HepG2 (cell line): ENCODE results near the gene CLIC1. TPM values are rescaled to one million over a fixed set of nuclear protein-coding genes. Genes with fewer than 3 reads are reported as not detected.

Experiments
- GLI4 ChIP-seq: sonication (generic); formaldehyde crosslinking; IDR thresholded peaks from 2 replicates; pipeline ENCODE4 v1.5.1; 2020; ENCODE audit warnings: missing genetic modification reagents, mild to moderate bottlenecking, moderate library complexity, borderline replicate concordance
- HES4 ChIP-seq: sonication (generic); formaldehyde crosslinking; IDR thresholded peaks from 2 replicates; pipeline ENCODE4 v1.9.0; 2021; ENCODE audit warnings: mild to moderate bottlenecking, missing genetic modification reagents, borderline replicate concordance
- HNF4G ChIP-seq, 2 experiments: sonication (generic) in 1 of 2; formaldehyde crosslinking in 1 of 2; IDR thresholded peaks; 2 replicates each; pipeline versions ENCODE4 v1.4.0 to v1.6.1; 2011 to 2020; ENCODE audit warnings: borderline replicate concordance in 2 of 2, low read depth in 2 of 2, mild to moderate bottlenecking in 2 of 2, low read length in 1 of 2, missing genetic modification reagents in 1 of 2, moderate library complexity in 1 of 2
- KLF16 ChIP-seq, 2 experiments: sonication (generic) in 1 of 2; formaldehyde crosslinking in 1 of 2; IDR thresholded peaks; 2 replicates each; pipeline versions ENCODE4 v1.6.1 to v1.8.0; 2016 to 2023; ENCODE audit warnings: missing genetic modification reagents in 2 of 2, missing compliant biosample characterization in 1 of 2
- MTA1 ChIP-seq: sonication (generic); formaldehyde crosslinking; IDR thresholded peaks from 2 replicates; pipeline ENCODE4 v1.4.0; 2020; ENCODE audit warnings: missing genetic modification reagents, mild to moderate bottlenecking, borderline replicate concordance
- PHF5A ChIP-seq: IDR thresholded peaks from one replicate; pipeline ENCODE4 v1.6.1; 2018; ENCODE audit warnings: low read depth, missing genetic modification reagents; ENCODE audit not compliant: unreplicated experiment
- ZFX ChIP-seq: sonication (generic); formaldehyde crosslinking; IDR thresholded peaks from 2 replicates; pipeline ENCODE4 v1.4.0; 2020; ENCODE audit warnings: mild to moderate bottlenecking, low read depth, missing genetic modification reagents, moderate library complexity
- ZMYM4 ChIP-seq: sonication (generic); formaldehyde crosslinking; IDR thresholded peaks from 2 replicates; pipeline ENCODE4 v1.8.1; 2023; ENCODE audit warnings: mild to moderate bottlenecking, missing genetic modification reagents
- polyA plus RNA-seq, 8 experiments: library from polyadenylated mRNA; depleted of rRNA in 3 of 8; stranded (reverse) in 7 of 8; unstranded in 1 of 8; fragments of >200 nt; fragmentation: Illumina TruSeq in 4 of 8; extraction: Trizol in 4 of 8; gene quantifications; 2 replicates each; pipeline versions ENCODE4 v1.2.1 to v1.2.3, GENCODE V29; 2011 to 2016; ENCODE audit warnings: low read depth in 4 of 8, missing spikeins in 1 of 8, mixed read lengths in 1 of 8; ENCODE audit not compliant: insufficient read depth in 1 of 8
- total RNA-seq, 5 experiments: library from RNA; depleted of rRNA; stranded (reverse); fragments of >200 nt; fragmentation: Illumina TruSeq; extraction: Trizol; gene quantifications; 2 replicates each; pipeline ENCODE4 v1.2.3, GENCODE V29; 2016; ENCODE audit warnings: low read depth in 1 of 5
- TF ChIP-seq, protein P1 (sequence below): IDR thresholded peaks from 2 replicates; pipeline ENCODE4 v1.6.1; 2016; ENCODE audit warnings: mild to moderate bottlenecking
- TF ChIP-seq, protein P2 (sequence below): sonication (generic); formaldehyde crosslinking; IDR thresholded peaks from 2 replicates; pipeline ENCODE4 v1.5.0; 2020; ENCODE audit warnings: mild to moderate bottlenecking, missing genetic modification reagents, moderate library complexity
- TF ChIP-seq, protein P3 (sequence below): sonication (generic); formaldehyde crosslinking; IDR thresholded peaks from 2 replicates; pipeline ENCODE4 v1.5.0; 2020; ENCODE audit warnings: mild to moderate bottlenecking, missing genetic modification reagents, borderline replicate concordance

Gene CLIC1
- total and polyA plus RNA-seq, 2 of the 13 experiments (the other 11 are each of a cell fraction or from before 2014, with no cell fraction given) = 602 to 891 TPM

DNA sequence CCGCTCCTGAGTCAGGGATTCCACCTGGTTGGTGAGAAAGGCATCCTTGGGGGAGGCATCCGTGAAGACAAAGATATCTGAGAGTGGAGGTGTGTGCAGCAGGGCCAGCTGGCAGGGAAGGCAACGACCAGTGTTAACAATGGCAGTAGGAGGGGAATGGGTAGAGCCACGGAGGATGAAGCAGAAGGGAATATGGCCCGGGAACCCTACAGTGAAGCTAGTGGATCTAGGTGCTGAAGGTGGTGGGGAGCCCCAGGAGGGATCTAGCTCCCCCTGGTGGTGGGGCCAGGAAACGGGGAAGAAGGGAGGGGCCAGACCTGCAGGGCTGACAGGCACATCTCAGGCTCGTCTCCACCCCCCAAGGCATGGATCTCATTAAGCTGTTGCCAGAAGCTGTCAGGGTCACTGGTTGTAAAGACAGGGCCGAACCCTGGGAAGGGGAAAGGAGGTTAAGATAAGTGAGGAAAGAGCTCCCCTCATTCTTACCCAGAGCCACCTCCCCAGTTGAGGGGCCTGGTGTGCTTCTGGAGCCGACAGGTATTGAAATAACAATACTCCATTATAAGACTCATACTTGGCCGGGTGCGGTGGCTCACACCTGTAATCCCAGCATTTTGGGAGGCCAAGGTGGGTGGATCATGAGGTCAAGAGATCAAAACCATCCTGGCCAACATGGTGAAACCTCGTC is 33.5 kb upstream of the CLIC1 start (continued):
- TF ChIP-seq MTA1 (peak; percentile 33; the same call in 1 of the 2 replicates), ZMYM4 (CRISPR knock-in tag) (peak; percentile 74; the same call in 1 of the 2 replicates), PHF5A (CRISPR knock-in tag) (peak; percentile 80), HES4 (CRISPR knock-in tag) (no peak), KLF16 (CRISPR knock-in tag; IDR thresholded peaks at IDR 0.05) (peak in 1 of 2 experiments; percentile 78; a peak in 2 of 4 replicates), HNF4G (IDR thresholded peaks at IDR 0.05; ENCODE audit: borderline replicate concordance, low read depth, low read length) (no peak), HNF4G (CRISPR knock-in tag; IDR thresholded peaks at IDR 0.05; ENCODE audit: borderline replicate concordance, low read depth) (0 out of 2 replicates have a peak, but pooled peaks have one; percentile 38), GLI4 (CRISPR knock-in tag) (no peak), ZFX (CRISPR knock-in tag) (0 out of 2 replicates have a peak, but pooled peaks have one; percentile 23)
- TF ChIP-seq, protein P1, sequence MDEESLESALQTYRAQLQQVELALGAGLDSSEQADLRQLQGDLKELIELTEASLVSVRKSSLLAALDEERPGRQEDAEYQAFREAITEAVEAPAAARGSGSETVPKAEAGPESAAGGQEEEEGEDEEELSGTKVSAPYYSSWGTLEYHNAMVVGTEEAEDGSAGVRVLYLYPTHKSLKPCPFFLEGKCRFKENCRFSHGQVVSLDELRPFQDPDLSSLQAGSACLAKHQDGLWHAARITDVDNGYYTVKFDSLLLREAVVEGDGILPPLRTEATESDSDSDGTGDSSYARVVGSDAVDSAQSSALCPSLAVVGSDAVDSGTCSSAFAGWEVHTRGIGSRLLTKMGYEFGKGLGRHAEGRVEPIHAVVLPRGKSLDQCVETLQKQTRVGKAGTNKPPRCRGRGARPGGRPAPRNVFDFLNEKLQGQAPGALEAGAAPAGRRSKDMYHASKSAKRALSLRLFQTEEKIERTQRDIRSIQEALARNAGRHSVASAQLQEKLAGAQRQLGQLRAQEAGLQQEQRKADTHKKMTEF = peak; percentile 58; the same call in 1 of the 2 replicates
- TF ChIP-seq, protein P2, sequence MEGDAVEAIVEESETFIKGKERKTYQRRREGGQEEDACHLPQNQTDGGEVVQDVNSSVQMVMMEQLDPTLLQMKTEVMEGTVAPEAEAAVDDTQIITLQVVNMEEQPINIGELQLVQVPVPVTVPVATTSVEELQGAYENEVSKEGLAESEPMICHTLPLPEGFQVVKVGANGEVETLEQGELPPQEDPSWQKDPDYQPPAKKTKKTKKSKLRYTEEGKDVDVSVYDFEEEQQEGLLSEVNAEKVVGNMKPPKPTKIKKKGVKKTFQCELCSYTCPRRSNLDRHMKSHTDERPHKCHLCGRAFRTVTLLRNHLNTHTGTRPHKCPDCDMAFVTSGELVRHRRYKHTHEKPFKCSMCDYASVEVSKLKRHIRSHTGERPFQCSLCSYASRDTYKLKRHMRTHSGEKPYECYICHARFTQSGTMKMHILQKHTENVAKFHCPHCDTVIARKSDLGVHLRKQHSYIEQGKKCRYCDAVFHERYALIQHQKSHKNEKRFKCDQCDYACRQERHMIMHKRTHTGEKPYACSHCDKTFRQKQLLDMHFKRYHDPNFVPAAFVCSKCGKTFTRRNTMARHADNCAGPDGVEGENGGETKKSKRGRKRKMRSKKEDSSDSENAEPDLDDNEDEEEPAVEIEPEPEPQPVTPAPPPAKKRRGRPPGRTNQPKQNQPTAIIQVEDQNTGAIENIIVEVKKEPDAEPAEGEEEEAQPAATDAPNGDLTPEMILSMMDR (CRISPR knock-in tag) = peak; percentile 98
- TF ChIP-seq, protein P3, sequence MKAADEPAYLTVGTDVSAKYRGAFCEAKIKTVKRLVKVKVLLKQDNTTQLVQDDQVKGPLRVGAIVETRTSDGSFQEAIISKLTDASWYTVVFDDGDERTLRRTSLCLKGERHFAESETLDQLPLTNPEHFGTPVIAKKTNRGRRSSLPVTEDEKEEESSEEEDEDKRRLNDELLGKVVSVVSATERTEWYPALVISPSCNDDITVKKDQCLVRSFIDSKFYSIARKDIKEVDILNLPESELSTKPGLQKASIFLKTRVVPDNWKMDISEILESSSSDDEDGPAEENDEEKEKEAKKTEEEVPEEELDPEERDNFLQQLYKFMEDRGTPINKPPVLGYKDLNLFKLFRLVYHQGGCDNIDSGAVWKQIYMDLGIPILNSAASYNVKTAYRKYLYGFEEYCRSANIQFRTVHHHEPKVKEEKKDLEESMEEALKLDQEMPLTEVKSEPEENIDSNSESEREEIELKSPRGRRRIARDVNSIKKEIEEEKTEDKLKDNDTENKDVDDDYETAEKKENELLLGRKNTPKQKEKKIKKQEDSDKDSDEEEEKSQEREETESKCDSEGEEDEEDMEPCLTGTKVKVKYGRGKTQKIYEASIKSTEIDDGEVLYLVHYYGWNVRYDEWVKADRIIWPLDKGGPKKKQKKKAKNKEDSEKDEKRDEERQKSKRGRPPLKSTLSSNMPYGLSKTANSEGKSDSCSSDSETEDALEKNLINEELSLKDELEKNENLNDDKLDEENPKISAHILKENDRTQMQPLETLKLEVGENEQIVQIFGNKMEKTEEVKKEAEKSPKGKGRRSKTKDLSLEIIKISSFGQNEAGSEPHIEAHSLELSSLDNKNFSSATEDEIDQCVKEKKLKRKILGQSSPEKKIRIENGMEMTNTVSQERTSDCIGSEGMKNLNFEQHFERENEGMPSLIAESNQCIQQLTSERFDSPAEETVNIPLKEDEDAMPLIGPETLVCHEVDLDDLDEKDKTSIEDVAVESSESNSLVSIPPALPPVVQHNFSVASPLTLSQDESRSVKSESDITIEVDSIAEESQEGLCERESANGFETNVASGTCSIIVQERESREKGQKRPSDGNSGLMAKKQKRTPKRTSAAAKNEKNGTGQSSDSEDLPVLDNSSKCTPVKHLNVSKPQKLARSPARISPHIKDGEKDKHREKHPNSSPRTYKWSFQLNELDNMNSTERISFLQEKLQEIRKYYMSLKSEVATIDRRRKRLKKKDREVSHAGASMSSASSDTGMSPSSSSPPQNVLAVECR (CRISPR knock-in tag) = peak; percentile 55; the same call in 1 of the 2 replicates
- TF ChIP-seq, all 625 proteins: peak for 141
